ENCODE results near the gene GID8. TPM values are rescaled to one million over a fixed set of nuclear protein-coding genes. Genes with fewer than 3 reads are reported as not detected.

The GID8 gene
- total RNA-seq, 1 donor, result 34.4 TPM

DNA sequence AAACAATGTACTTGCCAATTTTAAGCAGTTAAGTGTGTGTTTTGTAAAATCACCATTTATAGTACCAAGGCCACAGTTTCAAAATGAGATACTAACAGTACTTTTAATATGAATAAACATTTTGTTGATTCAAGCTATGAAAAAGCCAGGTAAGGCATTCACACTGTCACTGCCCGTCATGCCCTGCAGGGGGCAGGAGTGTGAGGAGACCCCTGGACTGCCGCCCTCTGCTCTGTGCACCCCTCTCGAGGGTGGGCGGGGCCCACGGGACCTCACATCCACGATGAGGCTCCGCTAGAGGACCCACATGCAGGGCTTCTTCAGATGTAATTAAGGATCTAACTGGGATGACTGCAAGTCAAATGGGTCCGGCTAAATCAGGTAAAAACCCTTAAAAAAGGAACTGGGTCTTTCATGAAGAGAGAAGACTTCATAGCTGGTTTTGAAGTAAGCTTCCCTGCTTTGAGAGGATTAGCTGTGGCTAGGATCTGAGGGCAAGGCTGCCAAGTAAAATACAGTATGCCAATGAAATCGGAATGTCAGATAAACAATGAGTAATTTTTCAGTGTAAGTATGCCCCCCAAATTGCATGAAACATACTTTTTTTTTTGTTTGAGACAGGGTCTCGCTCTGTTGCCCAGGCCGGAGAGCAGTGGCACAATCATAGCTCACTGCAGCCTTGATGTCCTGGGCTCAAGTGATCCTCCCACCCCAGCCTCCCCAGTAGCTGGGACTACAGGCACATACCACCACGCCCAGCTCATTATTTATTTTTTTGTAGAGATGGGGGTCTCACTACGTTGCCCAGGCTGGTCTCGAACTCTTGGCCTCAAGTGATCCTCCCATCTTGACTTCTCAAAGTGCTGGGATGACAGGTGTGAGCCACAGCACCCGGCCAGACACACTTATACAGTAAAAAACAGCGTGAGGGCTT is 30.3 kb upstream of the GID8 start:
- Histone ChIP-seq H3K27me3 (ENCODE audit: insufficient read depth, low read length) (no peaks in the 10 kb centered on the region), H3K79me2 (ENCODE audit: insufficient read depth, low read length) (peaks cover 89% of the 10 kb centered on the region), H3K4me1 (ENCODE audit: insufficient read depth, low read length) (peaks cover 17% of the 10 kb centered on the region), H3K27ac (ENCODE audit: low read depth, low read length) (peak overlapping the region; percentile 3), H4K20me1 (ENCODE audit: insufficient read depth, low read length) (peaks cover 76% of the 10 kb centered on the region), H2AFZ (ENCODE audit: low read length) (no peak overlapping the region), H3K4me3 (ENCODE audit: insufficient read depth, low read length) (no peak overlapping the region), H3K9me3 (ENCODE audit: low read depth, low read length) (no peaks in the 10 kb centered on the region), H3K36me3 (ENCODE audit: insufficient read depth, low read length) (peaks cover 94% of the 10 kb centered on the region), H3K4me2 (ENCODE audit: insufficient read depth, low read length) (peak overlapping the region; percentile 36)
- peak; percentile 91 for DNase-seq (ENCODE audit: insufficient read length, low spot score, missing footprints)
- TF ChIP-seq CTCF (IDR thresholded peaks at IDR 0.05; ENCODE audit: extremely low read depth, low read depth, low read length), result peak; percentile 33

- Histone ChIP-seq H3K79me2 (ENCODE audit: insufficient read depth, low read length) (peaks cover 95% of the 10 kb centered on the region), H3K4me1 (ENCODE audit: insufficient read depth, low read length) (peaks cover 11% of the 10 kb centered on the region), H4K20me1 (ENCODE audit: insufficient read depth, low read length) (peaks cover 74% of the 10 kb centered on the region), H3K27me3 (ENCODE audit: insufficient read depth, low read length) (no peaks in the 10 kb centered on the region), H3K4me2 (ENCODE audit: insufficient read depth, low read length) (no peak overlapping the region), H3K27ac (ENCODE audit: low read depth, low read length) (no peak overlapping the region), H3K9me3 (ENCODE audit: low read depth, low read length) (no peaks in the 10 kb centered on the region), H3K36me3 (ENCODE audit: insufficient read depth, low read length) (peaks cover 85% of the 10 kb centered on the region), H3K4me3 (ENCODE audit: insufficient read depth, low read length) (no peak overlapping the region), H2AFZ (ENCODE audit: low read length) (no peak overlapping the region)
- no peak for TF ChIP-seq CTCF (IDR thresholded peaks at IDR 0.05; ENCODE audit: extremely low read depth, low read depth, low read length)
- peak; percentile 73 for DNase-seq (ENCODE audit: insufficient read length, low spot score, missing footprints)
These were observed 28.8 kb upstream of the GID8 start for GRCh38 chr20:62908971-62909791.

GRCh38 chr20:62910217-62910766 is 27.7 kb upstream of the GID8 start:
- Histone ChIP-seq H3K4me3 (ENCODE audit: insufficient read depth, low read length) (no peak overlapping the region), H3K4me2 (ENCODE audit: insufficient read depth, low read length) (no peak overlapping the region), H3K36me3 (ENCODE audit: insufficient read depth, low read length) (peaks cover 75% of the 10 kb centered on the region), H3K27ac (ENCODE audit: low read depth, low read length) (no peak overlapping the region), H2AFZ (ENCODE audit: low read length) (no peak overlapping the region), H3K27me3 (ENCODE audit: insufficient read depth, low read length) (no peaks in the 10 kb centered on the region), H3K4me1 (ENCODE audit: insufficient read depth, low read length) (peaks cover 16% of the 10 kb centered on the region), H3K9me3 (ENCODE audit: low read depth, low read length) (no peaks in the 10 kb centered on the region), H4K20me1 (ENCODE audit: insufficient read depth, low read length) (peaks cover 79% of the 10 kb centered on the region), H3K79me2 (ENCODE audit: insufficient read depth, low read length) (peaks cover 100% of the 10 kb centered on the region)
- no peak for TF ChIP-seq CTCF (IDR thresholded peaks at IDR 0.05; ENCODE audit: extremely low read depth, low read depth, low read length)
- no peak for DNase-seq (ENCODE audit: insufficient read length, low spot score, missing footprints)

Measured in osteoblast (primary cell).